C4-2B (cell line): ENCODE results near the gene CTCFL.
"Not testable (repeated sequence)": the region's sequence is repeated elsewhere in the genome, so short reads cannot be mapped to it uniquely, and the experiment has no call there.

Source experiments
- H3K27ac ChIP-seq: fragments of 450-650 bp; 2 replicates; pipeline ENCODE4 v1.5.1; 2017
- ZFX ChIP-seq: fragments of 450-650 bp; IDR thresholded peaks from 2 replicates; pipeline ENCODE4 v1.6.1; 2017
- TF ChIP-seq, protein P1 (sequence below): fragments of 450-650 bp; conservative IDR thresholded peaks from 2 replicates; pipeline ENCODE4 v1.5.1; 2017; ENCODE audit warnings: mild to moderate bottlenecking

The CTCFL gene

GRCh38 chr20:57522380-57523140, 2.4 kb downstream of the CTCFL start:
- no peak overlapping the region for H3K27ac ChIP-seq
- TF ChIP-seq, protein P1, sequence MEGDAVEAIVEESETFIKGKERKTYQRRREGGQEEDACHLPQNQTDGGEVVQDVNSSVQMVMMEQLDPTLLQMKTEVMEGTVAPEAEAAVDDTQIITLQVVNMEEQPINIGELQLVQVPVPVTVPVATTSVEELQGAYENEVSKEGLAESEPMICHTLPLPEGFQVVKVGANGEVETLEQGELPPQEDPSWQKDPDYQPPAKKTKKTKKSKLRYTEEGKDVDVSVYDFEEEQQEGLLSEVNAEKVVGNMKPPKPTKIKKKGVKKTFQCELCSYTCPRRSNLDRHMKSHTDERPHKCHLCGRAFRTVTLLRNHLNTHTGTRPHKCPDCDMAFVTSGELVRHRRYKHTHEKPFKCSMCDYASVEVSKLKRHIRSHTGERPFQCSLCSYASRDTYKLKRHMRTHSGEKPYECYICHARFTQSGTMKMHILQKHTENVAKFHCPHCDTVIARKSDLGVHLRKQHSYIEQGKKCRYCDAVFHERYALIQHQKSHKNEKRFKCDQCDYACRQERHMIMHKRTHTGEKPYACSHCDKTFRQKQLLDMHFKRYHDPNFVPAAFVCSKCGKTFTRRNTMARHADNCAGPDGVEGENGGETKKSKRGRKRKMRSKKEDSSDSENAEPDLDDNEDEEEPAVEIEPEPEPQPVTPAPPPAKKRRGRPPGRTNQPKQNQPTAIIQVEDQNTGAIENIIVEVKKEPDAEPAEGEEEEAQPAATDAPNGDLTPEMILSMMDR, result no peak
- TF ChIP-seq ZFX, result no peak

GRCh38 chr20:57517904-57518303, 7.0 kb downstream of the CTCFL start:
- TF ChIP-seq, protein P1, result no peak
- no peak for TF ChIP-seq ZFX
- H3K27ac ChIP-seq, result no peak overlapping the region

GRCh38 chr20:57514273-57514751, 10.6 kb downstream of the CTCFL start:
- H3K27ac ChIP-seq, result no peak overlapping the region
- TF ChIP-seq, protein P1, result peak; percentile 87
- TF ChIP-seq ZFX, result no peak

- no peak overlapping the region for H3K27ac ChIP-seq
- TF ChIP-seq ZFX, result no peak
- TF ChIP-seq, protein P1, result no peak
These were observed 11.7 kb downstream of the CTCFL start for GRCh38 chr20:57513199-57513598.

GRCh38 chr20:57512432-57512831, 12.5 kb downstream of the CTCFL start:
- TF ChIP-seq, protein P1, result no peak
- H3K27ac ChIP-seq, result no peak overlapping the region

DNA sequence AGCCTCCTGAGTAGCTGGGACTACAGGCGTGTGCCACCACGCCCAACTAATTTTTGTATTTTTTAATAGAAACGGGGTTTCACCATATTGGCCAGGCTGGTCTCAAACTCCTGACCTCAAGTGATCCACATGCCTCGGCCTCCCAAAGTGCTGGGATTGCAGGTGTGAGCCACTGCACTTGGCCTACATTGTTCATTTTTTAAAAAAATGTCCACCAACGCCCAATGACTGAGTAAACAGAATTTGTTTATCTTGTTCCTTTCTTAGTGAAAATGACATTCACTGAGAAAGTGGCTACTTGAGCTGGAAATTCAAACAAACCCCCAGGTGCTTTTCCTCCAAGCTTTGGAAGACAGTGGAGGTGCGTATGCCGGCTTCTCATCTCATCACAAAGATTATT, 13.2 kb downstream of the CTCFL start:
- not testable (repeated sequence) for H3K27ac ChIP-seq

DNA sequence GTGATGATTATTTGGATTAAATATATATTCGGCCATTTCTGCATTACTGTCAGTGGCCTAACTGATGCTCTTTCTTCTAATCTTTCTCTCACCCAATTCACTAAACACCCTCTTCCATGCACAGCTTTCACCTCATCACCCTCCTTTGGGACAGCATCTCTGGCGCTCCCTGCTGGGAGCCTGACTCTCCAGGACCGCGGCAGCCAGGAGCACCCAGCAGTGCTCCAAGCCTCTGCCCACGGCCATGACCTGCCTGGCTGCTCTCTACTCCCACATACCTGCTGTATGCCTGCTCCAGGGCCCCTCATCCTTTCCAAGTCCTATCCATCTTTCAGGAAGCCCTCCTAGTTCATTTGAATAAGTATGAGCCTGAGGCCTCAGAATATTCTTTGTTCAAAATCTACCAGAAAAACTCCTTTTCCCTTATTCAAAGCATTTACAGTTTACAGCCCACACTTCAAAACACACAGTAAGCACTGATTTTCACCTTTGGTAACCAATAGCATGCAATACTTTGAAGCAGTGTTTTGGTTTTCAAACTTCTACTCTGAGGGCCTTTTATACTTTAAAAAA, 15.2 kb downstream of the CTCFL start:
- H3K27ac ChIP-seq, result no peak overlapping the region
- no peak for TF ChIP-seq ZFX
- TF ChIP-seq, protein P1, result peak; percentile 76
